G401 (cell line): Measurements from ENCODE around the gene ESR1. TPM values are rescaled to one million over a fixed set of nuclear protein-coding genes. Genes with fewer than 3 reads are reported as not detected.
"Not testable (repeated sequence)": the region's sequence is repeated elsewhere in the genome, so short reads cannot be mapped to it uniquely, and the experiment has no call there.

Experiments used
- DNase-seq: peaks from one replicate; pipeline ENCODE4 v3.0.0-alpha.2; 2015; ENCODE audit warnings: low spot score
- in situ Hi-C: cut with HindIII; loops from 2 replicates; pipeline ENCODE4 v1.10.0; 2016; ENCODE audit warnings: low sequenced_read_pairs, mixed read lengths
- total RNA-seq: library from RNA; depleted of rRNA; stranded (reverse); fragments of >200 nt; shearing (Covaris generic); gene quantifications from 2 replicates; pipeline ENCODE4 v1.2.3, GENCODE V29; 2014

ESR1 gene
- total RNA-seq, 1 experiment from 2014 or later: not detected

GRCh38 chr6:152110886-152111820 lies 303.7 kb downstream of the ESR1 start:
- peak; percentile 51 for DNase-seq

GRCh38 chr6:152112491-152113261 lies 305.2 kb downstream of the ESR1 start:
- DNase-seq: no peak
- in situ Hi-C loops: no loop called here

More at GRCh38 chr6:152110886-152111820, 303.7 kb downstream of the ESR1 start:
- in situ Hi-C loops: no loop called here

GRCh38 chr6:152117156-152118133 lies 310.0 kb downstream of the ESR1 start:
- DNase-seq: no peak
- in situ Hi-C loops: no loop called here

GRCh38 chr6:152118224-152118623 lies 310.7 kb downstream of the ESR1 start:
- no peak for DNase-seq
- in situ Hi-C loops: no loop called here

GRCh38 chr6:152118678-152119077 lies 311.2 kb downstream of the ESR1 start:
- no peak for DNase-seq
- in situ Hi-C loops: no loop called here

- no peak for DNase-seq
- in situ Hi-C loops: no loop called here
Observed at GRCh38 chr6:152119831-152120230, 312.3 kb downstream of the ESR1 start.

GRCh38 chr6:152121910-152122309 lies 314.4 kb downstream of the ESR1 start:
- in situ Hi-C loops: no loop called here

GRCh38 chr6:152122434-152122833 lies 315.0 kb downstream of the ESR1 start:
- no peak for DNase-seq
- in situ Hi-C loops: no loop called here

More at GRCh38 chr6:152121910-152122309, 314.4 kb downstream of the ESR1 start:
- DNase-seq: peak; percentile 70

- in situ Hi-C loops: no loop called here
- DNase-seq: no peak
Observed at GRCh38 chr6:152123076-152123475, 315.6 kb downstream of the ESR1 start.

GRCh38 chr6:152124429-152125074 lies 317.1 kb downstream of the ESR1 start:
- peak; percentile 47 for DNase-seq
- in situ Hi-C loops: no loop called here

- DNase-seq: no peak
- in situ Hi-C loops: no loop called here
Observed at GRCh38 chr6:152127432-152128165, 320.1 kb downstream of the ESR1 start.

GRCh38 chr6:152129691-152130151 lies 322.2 kb downstream of the ESR1 start:
- DNase-seq: no peak
- in situ Hi-C loops: no loop called here

GRCh38 chr6:152130441-152130840 lies 323.0 kb downstream of the ESR1 start:
- no peak for DNase-seq
- in situ Hi-C loops: no loop called here

- DNase-seq: no peak
- in situ Hi-C loops: no loop called here
Observed at GRCh38 chr6:152135755-152136448, 328.4 kb downstream of the ESR1 start.

- DNase-seq: peak; percentile 73
- in situ Hi-C loops: no loop called here
Observed at GRCh38 chr6:152136449-152136825, 329.0 kb downstream of the ESR1 start.

- in situ Hi-C loops, DNase-seq: not testable (repeated sequence)
Observed at GRCh38 chr6:152138344-152138743, 330.9 kb downstream of the ESR1 start.

GRCh38 chr6:152142105-152142504 lies 334.6 kb downstream of the ESR1 start:
- no peak for DNase-seq
- in situ Hi-C loops: no loop called here
